Stimulated activated CD4-positive, alpha-beta T cell treated with anti-CD3 and anti-CD28 coated beads, Interleukin-4, amount 100 ng/mL, for 48 hours (primary cell): ENCODE data around the gene RPUSD4.
A peak's percentile ranks its signal among the peaks of the same experiment; 100 is the strongest.

Experiments
- DNase-seq, 2 donors: peaks; one replicate each; pipeline ENCODE4 v3.0.0-alpha.2; 2020; ENCODE audit warnings: low read depth in 2 of 2

The RPUSD4 gene

GRCh38 chr11:126212089-126212660 is 725 bp upstream of the RPUSD4 start:
- no peak for DNase-seq

DNA sequence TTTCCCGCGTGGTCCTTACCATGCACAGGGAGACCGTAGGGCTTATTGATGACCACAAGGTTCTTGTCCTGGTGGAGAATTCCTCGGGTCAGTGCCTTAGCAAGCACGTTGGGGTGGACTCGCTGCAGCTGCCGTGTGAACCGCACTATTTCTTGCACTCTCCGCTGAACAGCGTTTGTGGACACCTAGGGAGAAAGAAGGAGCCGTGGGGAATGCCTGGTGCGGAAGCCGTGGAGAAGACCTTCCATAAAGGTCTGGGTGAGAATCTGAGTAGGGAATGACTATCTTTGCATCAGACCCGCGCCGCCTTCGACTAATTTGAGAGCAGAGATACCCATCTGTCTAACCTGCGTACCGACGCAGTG is 597 bp downstream of the RPUSD4 start:
- no peak for DNase-seq

GRCh38 chr11:126207896-126208295 is 3.6 kb downstream of the RPUSD4 start:
- no peak for DNase-seq

GRCh38 chr11:126205359-126205758 is 6.1 kb downstream of the RPUSD4 start:
- DNase-seq: no peak

GRCh38 chr11:126202646-126203359 is 8.6 kb downstream of the RPUSD4 start:
- no peak for DNase-seq

- DNase-seq: no peak
These were observed 12.8 kb downstream of the RPUSD4 start for GRCh38 chr11:126198648-126199047.

GRCh38 chr11:126197277-126197939 is 14.0 kb downstream of the RPUSD4 start:
- DNase-seq: no peak

DNA sequence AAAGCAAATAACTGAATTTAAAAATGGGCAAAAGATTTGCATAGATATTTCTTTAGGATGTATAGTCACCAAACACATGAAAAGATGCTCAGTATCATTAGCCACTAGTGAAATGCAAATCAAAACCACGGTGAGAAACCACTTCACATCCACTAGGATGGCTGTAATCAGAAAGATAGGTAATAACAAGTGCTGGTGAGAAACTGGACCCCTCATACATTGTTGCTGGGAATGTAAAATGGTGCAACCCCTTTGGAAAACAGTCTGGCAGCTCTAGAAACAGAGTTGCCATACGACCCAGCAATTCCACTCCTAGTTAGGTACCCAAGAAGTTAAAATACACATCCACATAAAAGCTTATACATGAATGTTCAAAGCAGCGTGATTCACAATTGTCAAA is 16.3 kb downstream of the RPUSD4 start:
- DNase-seq: no peak

GRCh38 chr11:126194121-126194543 is 17.3 kb downstream of the RPUSD4 start:
- peak; percentile 19 to 26 for DNase-seq

- no peak for DNase-seq
These were observed 18.4 kb downstream of the RPUSD4 start for GRCh38 chr11:126193038-126193478.

DNA sequence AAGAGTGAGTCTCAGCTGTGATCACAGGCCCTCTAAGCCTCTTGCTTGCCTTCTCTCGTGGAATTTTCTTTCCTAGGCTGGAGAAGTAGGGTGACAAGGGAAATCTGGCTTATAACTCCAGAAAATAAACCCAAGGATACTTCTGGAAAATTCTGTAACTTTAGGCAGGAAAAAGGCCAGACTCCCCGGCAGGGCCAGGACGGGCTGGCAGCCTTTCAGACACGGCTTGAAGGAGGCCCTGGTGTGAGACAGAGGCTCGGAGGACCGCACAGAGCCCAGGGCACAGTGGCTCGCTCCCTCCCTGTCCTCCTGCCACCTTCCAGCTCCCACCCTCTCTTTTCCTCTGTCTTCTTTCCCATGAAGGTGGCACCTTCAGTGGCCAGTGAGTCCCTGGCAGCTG is 19.1 kb downstream of the RPUSD4 start:
- DNase-seq: no peak

GRCh38 chr11:126191379-126192073 is 19.9 kb downstream of the RPUSD4 start:
- DNase-seq: no peak

GRCh38 chr11:126190792-126191191 is 20.7 kb downstream of the RPUSD4 start:
- no peak for DNase-seq

DNA sequence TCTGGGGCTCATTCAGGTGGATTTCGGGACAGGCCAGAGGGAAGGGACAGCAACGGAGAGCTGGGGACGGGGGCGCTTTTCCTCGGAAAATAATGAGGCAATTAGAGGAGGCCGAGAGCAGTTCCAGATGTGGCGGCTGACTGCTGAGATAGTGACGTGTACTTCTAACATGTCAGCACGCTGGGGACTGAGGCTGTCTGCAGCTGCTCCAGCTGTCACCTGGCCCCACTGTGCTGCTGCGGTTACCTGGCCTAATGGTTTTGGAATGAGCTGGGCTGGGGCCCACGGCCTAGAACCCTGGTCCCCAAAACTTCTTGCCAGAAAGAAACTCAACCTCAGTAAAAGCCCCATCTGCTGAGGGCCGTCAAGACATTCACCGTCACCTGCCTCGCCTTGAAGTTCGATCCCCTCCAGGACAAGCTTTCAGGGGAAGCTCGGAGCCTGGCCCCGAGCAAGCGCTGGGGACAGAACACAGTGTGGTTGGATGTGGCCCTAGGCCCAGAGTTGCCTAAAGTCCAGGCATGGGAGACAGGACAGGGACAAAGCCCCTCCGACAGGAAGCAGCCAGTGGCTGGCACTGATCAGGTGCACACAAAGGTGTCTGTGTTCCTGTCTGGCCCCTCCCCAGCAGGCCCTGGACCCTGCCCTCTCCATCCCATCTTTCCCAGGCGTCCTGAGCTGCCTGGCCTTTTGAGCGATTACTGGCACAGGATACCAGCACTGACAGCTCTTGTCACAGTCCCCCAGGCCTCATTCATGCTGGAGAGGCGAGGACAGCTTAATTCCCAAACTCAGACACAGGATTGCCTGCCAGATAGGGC is 22.1 kb downstream of the RPUSD4 start:
- DNase-seq: no peak

DNA sequence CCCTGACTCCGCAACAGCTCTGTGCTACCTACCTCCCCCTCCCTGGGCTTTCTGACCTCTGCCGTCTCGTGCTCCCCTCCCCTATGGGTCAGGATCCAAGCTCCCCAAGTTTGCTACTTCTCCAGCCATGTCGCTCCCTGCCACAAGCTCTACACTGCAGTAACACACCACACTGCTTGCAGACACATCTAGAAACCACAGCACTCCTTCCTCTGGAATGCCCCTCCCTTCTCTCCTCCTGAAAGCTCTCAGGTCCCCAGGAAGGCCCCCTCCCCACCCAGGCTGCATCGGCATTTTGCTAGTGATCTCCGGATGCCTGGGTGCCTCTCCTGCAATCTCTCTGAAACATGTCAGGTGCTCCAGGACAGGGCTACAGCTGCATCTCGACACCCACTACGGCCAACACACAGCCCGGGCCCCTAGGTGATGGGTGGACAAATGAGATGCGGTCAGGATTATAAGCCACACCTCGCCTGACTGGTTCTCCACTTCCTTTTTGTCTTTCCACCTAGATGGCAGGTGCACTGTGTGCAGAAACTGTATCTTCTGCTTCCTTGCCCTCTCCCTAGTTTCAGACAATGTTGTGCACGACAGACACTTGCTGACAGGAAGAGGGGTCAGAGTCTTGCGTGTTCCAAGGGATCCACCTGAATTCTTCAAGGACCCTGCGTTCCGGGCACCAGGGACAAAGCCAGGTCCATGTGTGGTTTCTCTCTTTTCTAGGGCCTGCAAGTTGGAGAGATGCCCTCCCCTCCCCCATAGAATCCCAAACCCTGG is 22.9 kb downstream of the RPUSD4 start:
- no peak for DNase-seq

DNA sequence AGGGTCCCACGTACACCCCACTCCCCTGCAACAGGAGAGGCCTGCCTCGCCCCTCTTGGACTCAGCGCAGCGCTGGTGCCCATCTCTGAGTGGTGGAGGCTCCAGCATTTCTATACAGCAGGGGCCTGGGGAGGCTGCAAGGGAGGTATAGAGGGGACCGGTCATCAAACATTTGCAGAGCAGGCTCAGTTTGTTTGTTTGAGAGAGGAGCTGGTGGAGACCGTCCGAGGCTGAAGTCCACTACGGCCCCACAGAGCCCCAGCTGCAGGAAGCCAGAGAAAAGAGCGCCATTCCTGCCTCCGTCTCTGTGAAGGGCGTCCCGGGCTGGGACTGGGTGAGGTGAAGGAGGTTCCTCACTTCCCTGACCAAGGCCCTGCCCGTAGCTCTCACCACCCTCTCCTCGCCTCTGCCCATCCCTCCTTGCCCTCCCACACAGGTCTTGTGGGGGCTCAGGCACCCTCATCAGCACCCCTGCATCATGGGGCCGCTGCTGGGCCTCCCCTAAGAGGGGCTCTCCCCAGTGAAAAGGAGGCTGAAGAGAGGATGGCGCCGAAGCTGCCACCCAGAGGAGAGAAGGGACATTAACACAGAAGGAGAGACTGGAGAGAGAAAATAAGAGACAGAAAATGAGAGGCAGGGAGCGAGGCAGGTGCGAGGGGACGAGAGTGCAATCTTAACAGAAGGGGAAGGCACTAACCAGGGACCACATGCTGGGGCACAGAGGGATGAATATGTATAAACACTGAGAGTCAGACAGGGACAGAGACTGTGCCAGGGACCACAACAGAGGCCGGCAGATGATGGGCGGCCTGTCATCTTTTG is 24.5 kb downstream of the RPUSD4 start:
- no peak for DNase-seq

- no peak for DNase-seq
These were observed 25.3 kb downstream of the RPUSD4 start for GRCh38 chr11:126186025-126186698.

DNA sequence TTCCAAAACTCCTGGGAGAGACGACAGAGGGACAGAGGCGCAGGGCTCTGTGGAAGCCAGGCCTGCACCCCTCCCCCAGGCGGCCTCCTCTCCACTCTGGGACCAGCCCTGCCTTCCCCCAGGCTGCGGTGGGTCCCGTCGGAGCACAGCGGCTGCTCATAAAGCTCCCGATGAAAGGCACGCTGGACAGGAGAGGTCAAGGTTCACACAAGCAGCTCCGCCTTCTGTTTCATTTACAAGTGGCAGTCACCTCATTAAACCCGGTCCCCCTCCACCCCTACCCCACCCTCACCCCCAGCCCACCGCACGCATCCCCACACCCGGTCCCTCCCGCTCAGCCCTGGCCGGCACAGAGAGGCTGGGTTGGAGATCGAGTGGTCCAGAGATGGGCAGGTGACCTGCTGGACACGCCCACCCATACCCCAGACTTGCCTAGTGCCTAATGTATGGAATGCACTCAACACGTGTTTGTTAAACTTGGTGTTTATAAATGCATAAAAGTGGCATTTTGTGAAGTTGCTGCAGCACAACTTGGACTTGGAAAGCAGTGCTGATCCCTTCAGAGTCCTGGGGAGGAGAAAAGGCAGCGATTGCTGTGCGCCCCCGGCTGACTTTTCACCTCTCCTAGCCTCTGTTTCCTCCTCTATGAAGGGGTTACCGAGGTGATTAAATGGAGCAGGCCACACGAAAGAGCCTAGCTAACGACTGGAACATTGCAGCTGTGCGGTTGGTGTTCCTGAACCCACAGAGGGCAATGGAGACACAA is 26.0 kb downstream of the RPUSD4 start:
- DNase-seq: no peak
